Measurements from ENCODE around the gene TAPT1.

TAPT1 gene

GRCh38 chr4:16207409-16207808, 18.9 kb downstream of the TAPT1 start:
- H3K9ac ChIP-seq, result no peak overlapping the region

GRCh38 chr4:16206848-16207247, 19.4 kb downstream of the TAPT1 start:
- Histone ChIP-seq H3K27ac (no peak overlapping the region), H4K20me1 (ENCODE audit: insufficient read depth) (no peaks in the 10 kb centered on the region), H3K4me1 (ENCODE audit: low read depth, poor library complexity, severe bottlenecking) (peaks cover 14% of the 10 kb centered on the region), H3K4me2 (no peak overlapping the region), H3K79me2 (ENCODE audit: insufficient read depth, low read depth) (no peaks in the 10 kb centered on the region), H3K4me3 (IDR thresholded peaks at IDR 0.05; ENCODE audit: insufficient read depth, low read depth, low read length) (no peak overlapping the region), H2AFZ (ENCODE audit: low read depth) (no peak overlapping the region), H3K27me3 (ENCODE audit: insufficient read depth, low read depth) (no peaks in the 10 kb centered on the region), H3K36me3 (ENCODE audit: insufficient read depth) (no peaks in the 10 kb centered on the region), H3K9ac (no peak overlapping the region)
- no peak for TF ChIP-seq CTCF (conservative IDR thresholded peaks at IDR 0.05; ENCODE audit: low read depth, low read length)

More at GRCh38 chr4:16207409-16207808, 18.9 kb downstream of the TAPT1 start:
- Histone ChIP-seq H3K4me3 (IDR thresholded peaks at IDR 0.05; ENCODE audit: insufficient read depth, low read depth, low read length) (no peak overlapping the region), H3K4me2 (no peak overlapping the region), H3K79me2 (ENCODE audit: insufficient read depth, low read depth) (no peaks in the 10 kb centered on the region), H3K4me1 (ENCODE audit: low read depth, poor library complexity, severe bottlenecking) (peaks cover 14% of the 10 kb centered on the region), H3K36me3 (ENCODE audit: insufficient read depth) (no peaks in the 10 kb centered on the region), H2AFZ (ENCODE audit: low read depth) (no peak overlapping the region), H4K20me1 (ENCODE audit: insufficient read depth) (no peaks in the 10 kb centered on the region), H3K27me3 (ENCODE audit: insufficient read depth, low read depth) (no peaks in the 10 kb centered on the region), H3K27ac (no peak overlapping the region)
- no peak for TF ChIP-seq CTCF (conservative IDR thresholded peaks at IDR 0.05; ENCODE audit: low read depth, low read length)

- no peaks in the 10 kb centered on the region for H4K20me1 ChIP-seq (ENCODE audit: insufficient read depth)
- TF ChIP-seq CTCF (conservative IDR thresholded peaks at IDR 0.05; ENCODE audit: low read depth, low read length), result no peak
- no peak overlapping the region for H3K27ac ChIP-seq
- H3K27me3 ChIP-seq (ENCODE audit: insufficient read depth, low read depth), result no peaks in the 10 kb centered on the region
- no peaks in the 10 kb centered on the region for H3K36me3 ChIP-seq (ENCODE audit: insufficient read depth)
- H3K79me2 ChIP-seq (ENCODE audit: insufficient read depth, low read depth), result no peaks in the 10 kb centered on the region
- H3K4me2 ChIP-seq, result no peak overlapping the region
- H3K9ac ChIP-seq, result no peak overlapping the region
- peaks cover 14% of the 10 kb centered on the region for H3K4me1 ChIP-seq (ENCODE audit: low read depth, poor library complexity, severe bottlenecking)
- no peak overlapping the region for H3K4me3 ChIP-seq (IDR thresholded peaks at IDR 0.05; ENCODE audit: insufficient read depth, low read depth, low read length)
- no peak overlapping the region for H2AFZ ChIP-seq (ENCODE audit: low read depth)
These were observed 20.0 kb downstream of the TAPT1 start for GRCh38 chr4:16206301-16206700.

- H2AFZ ChIP-seq (ENCODE audit: low read depth), result no peak overlapping the region
- H3K27ac ChIP-seq, result no peak overlapping the region
- H3K4me3 ChIP-seq (IDR thresholded peaks at IDR 0.05; ENCODE audit: insufficient read depth, low read depth, low read length), result no peak overlapping the region
- H3K4me2 ChIP-seq, result no peak overlapping the region
- H3K79me2 ChIP-seq (ENCODE audit: insufficient read depth, low read depth), result no peaks in the 10 kb centered on the region
- H3K27me3 ChIP-seq (ENCODE audit: insufficient read depth, low read depth), result no peaks in the 10 kb centered on the region
- peak; percentile 61 for TF ChIP-seq CTCF (conservative IDR thresholded peaks at IDR 0.05; ENCODE audit: low read depth, low read length)
- no peaks in the 10 kb centered on the region for H3K36me3 ChIP-seq (ENCODE audit: insufficient read depth)
- H4K20me1 ChIP-seq (ENCODE audit: insufficient read depth), result no peaks in the 10 kb centered on the region
- no peak overlapping the region for H3K9ac ChIP-seq
- peaks cover 14% of the 10 kb centered on the region for H3K4me1 ChIP-seq (ENCODE audit: low read depth, poor library complexity, severe bottlenecking)
These were observed 20.7 kb downstream of the TAPT1 start for GRCh38 chr4:16205298-16206164.
